Measurements from ENCODE around the gene SEMA3A. TPM values are rescaled to one million over a fixed set of nuclear protein-coding genes. Genes with fewer than 3 reads are reported as not detected.

SEMA3A gene
- total and polyA plus RNA-seq, 2 of the 13 experiments (the other 11 are each of a cell fraction or from before 2014, with no cell fraction given) = 0.29 to 1.2 TPM

DNA sequence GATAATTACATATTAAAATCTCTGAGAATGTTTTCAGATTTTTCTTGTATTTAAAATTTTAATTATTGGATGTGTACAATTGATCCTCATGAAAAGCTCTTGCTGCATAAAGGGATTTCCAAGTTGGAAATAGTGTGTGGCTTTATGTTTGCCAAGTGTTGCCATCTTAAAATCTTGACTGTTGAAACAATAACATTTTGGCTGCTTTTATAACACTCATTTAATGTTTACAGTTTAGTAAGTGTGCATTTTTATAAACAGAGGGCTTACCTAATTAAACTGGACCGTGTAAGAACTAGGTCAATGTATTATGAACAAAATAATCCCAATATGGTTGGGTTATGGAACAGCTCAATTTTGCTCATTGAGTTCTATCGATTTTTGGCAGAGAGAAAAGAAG is 23.9 kb downstream of the SEMA3A start:
- FAIRE-seq (no peak), ATAC-seq (no peak), DNase-seq (ENCODE audit: low spot score) (no peak)
- no peaks in the 10 kb centered on the region for H3K36me3 ChIP-seq (replicated peaks in 1 of 2; ENCODE audit: control insufficient read depth in 1 of 2, insufficient read depth in 2 of 2, low read length in 2 of 2)
- in situ Hi-C loops (cut with HindIII; ENCODE audit: extremely low pct_ligation_motif_present, low pct_unique_long_range_greater_than_20kb) = no loop called here
- no peaks in the 10 kb centered on the region for H4K20me1 ChIP-seq (ENCODE audit: insufficient read depth, low read length)
- no peak overlapping the region for H3K4me2 ChIP-seq (ENCODE audit: low read depth, low read length)
- ChIA-PET CTCF (ENCODE audit: low intra/inter-chr PET ratio, low total read pairs) (no interaction called here), POLR2A (no interaction called here)
- H3K4me3 ChIP-seq (replicated peaks in 1 of 3; ENCODE audit: insufficient read depth in 1 of 3, low read depth in 2 of 3, low read length in 3 of 3) = no peak overlapping the region
- WGBS (ENCODE audit: low lambda C conversion rate) = 11% methylated on average over 2 of the region's 2 CpGs
- intact Hi-C loops (cut with micrococcal nuclease; ENCODE audit: unreplicated experiment) = no loop called here
- no peaks in the 10 kb centered on the region for H3K27me3 ChIP-seq (ENCODE audit: control insufficient read depth in 1 of 2, insufficient read depth in 2 of 2, low read length in 2 of 2)
- H2AFZ ChIP-seq (ENCODE audit: low read length) = no peak overlapping the region
- no peaks in the 10 kb centered on the region for H3K79me2 ChIP-seq (ENCODE audit: insufficient read depth, low read length)
- H3K27ac ChIP-seq (ENCODE audit: extremely low read length, insufficient read depth, low read length) = no peak overlapping the region
- no peaks in the 10 kb centered on the region for H3K9me3 ChIP-seq (ENCODE audit: low read length)
- TF ChIP-seq NFRKB (IDR thresholded peaks at IDR 0.05) (no peak), HMGA1 (CRISPR knock-in tag; conservative IDR thresholded peaks at IDR 0.05) (no peak), ZNF607 (CRISPR knock-in tag; IDR thresholded peaks at IDR 0.05; ENCODE audit: borderline replicate concordance) (no peak)
- TF ChIP-seq, protein P1, sequence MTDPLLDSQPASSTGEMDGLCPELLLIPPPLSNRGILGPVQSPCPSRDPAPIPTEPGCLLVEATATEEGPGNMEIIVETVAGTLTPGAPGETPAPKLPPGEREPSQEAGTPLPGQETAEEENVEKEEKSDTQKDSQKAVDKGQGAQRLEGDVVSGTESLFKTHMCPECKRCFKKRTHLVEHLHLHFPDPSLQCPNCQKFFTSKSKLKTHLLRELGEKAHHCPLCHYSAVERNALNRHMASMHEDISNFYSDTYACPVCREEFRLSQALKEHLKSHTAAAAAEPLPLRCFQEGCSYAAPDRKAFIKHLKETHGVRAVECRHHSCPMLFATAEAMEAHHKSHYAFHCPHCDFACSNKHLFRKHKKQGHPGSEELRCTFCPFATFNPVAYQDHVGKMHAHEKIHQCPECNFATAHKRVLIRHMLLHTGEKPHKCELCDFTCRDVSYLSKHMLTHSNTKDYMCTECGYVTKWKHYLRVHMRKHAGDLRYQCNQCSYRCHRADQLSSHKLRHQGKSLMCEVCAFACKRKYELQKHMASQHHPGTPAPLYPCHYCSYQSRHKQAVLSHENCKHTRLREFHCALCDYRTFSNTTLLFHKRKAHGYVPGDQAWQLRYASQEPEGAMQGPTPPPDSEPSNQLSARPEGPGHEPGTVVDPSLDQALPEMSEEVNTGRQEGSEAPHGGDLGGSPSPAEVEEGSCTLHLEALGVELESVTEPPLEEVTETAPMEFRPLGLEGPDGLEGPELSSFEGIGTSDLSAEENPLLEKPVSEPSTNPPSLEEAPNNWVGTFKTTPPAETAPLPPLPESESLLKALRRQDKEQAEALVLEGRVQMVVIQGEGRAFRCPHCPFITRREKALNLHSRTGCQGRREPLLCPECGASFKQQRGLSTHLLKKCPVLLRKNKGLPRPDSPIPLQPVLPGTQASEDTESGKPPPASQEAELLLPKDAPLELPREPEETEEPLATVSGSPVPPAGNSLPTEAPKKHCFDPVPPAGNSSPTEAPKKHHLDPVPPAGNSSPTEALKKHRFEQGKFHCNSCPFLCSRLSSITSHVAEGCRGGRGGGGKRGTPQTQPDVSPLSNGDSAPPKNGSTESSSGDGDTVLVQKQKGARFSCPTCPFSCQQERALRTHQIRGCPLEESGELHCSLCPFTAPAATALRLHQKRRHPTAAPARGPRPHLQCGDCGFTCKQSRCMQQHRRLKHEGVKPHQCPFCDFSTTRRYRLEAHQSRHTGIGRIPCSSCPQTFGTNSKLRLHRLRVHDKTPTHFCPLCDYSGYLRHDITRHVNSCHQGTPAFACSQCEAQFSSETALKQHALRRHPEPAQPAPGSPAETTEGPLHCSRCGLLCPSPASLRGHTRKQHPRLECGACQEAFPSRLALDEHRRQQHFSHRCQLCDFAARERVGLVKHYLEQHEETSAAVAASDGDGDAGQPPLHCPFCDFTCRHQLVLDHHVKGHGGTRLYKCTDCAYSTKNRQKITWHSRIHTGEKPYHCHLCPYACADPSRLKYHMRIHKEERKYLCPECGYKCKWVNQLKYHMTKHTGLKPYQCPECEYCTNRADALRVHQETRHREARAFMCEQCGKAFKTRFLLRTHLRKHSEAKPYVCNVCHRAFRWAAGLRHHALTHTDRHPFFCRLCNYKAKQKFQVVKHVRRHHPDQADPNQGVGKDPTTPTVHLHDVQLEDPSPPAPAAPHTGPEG (CRISPR knock-in tag; IDR thresholded peaks at IDR 0.05) = no peak
- BruUV-seq (replicated peaks) = no TSS peak
- no peaks in the 10 kb centered on the region for H3K4me1 ChIP-seq (ENCODE audit: insufficient read depth, low read length)
- no peak overlapping the region for H3K9ac ChIP-seq (ENCODE audit: insufficient read depth, low read depth, low read length)
